WTC11 (cell line): ENCODE results near the gene TAF13. TPM values are rescaled to one million over a fixed set of nuclear protein-coding genes. Genes with fewer than 3 reads are reported as not detected.

Source experiments
- ATAC-seq: fragments of 200-7000 bp; cut with Tn5 transposase; 2 replicates; pipeline ENCODE4 v1.10.0; 2021; ENCODE audit warnings: mild to moderate bottlenecking, moderate library complexity
- CTCF ChIA-PET: fragments of 300-600 bp; sonication (Branson Sonifier 250); formaldehyde crosslinking; loops from one replicate; lab custom pipeline; 2021; ENCODE audit warnings: antibody characterized with exemption; lab: Charles Lee
- POLR2A ChIA-PET: fragments of 350-600 bp; sonication (Branson Sonifier 250); formaldehyde crosslinking; loops from one replicate; lab custom pipeline; 2021; ENCODE audit warnings: antibody characterized with exemption; lab: Charles Lee
- DNase-seq: peaks from one replicate; pipeline ENCODE4 v3.0.0; 2021; ENCODE audit warnings: low spot score
- H3K27ac Mint-ChIP-seq: 2 replicates; pipeline ENCODE4 v1.8.0; 2021; ENCODE audit warnings: mixed read lengths
- H3K27me3 Mint-ChIP-seq: 2 replicates; pipeline ENCODE4 v1.8.0; 2021; ENCODE audit warnings: low read depth, mild to moderate bottlenecking, moderate library complexity, mixed read lengths
- H3K36me3 Mint-ChIP-seq: 2 replicates; pipeline ENCODE4 v1.8.0; 2021; ENCODE audit warnings: mixed read lengths
- H3K4me1 Mint-ChIP-seq: 2 replicates; pipeline ENCODE4 v1.8.0; 2022; ENCODE audit warnings: mixed read lengths
- H3K4me3 Mint-ChIP-seq: 2 replicates; pipeline ENCODE4 v1.8.0; 2021; ENCODE audit warnings: mild to moderate bottlenecking, moderate library complexity, mixed read lengths
- H3K9me3 Mint-ChIP-seq: 2 replicates; pipeline ENCODE4 v1.8.0; 2021; ENCODE audit warnings: mixed read lengths
- CREB1 ChIP-seq: sonication (generic); formaldehyde crosslinking; IDR thresholded peaks from 2 replicates; pipeline ENCODE4 v1.8.0; 2023; ENCODE audit warnings: mild to moderate bottlenecking, missing genetic modification reagents
- ESRRA ChIP-seq: sonication (generic); formaldehyde crosslinking; IDR thresholded peaks from 2 replicates; pipeline ENCODE4 v1.8.1; 2022; ENCODE audit warnings: mild to moderate bottlenecking, missing genetic modification reagents, borderline replicate concordance
- FOXK1 ChIP-seq: sonication (generic); formaldehyde crosslinking; IDR thresholded peaks from 2 replicates; pipeline ENCODE4 v1.8.0; 2022; ENCODE audit warnings: mild to moderate bottlenecking, moderate library complexity, missing genetic modification reagents
- GABPB1 ChIP-seq: sonication (generic); formaldehyde crosslinking; IDR thresholded peaks from 2 replicates; pipeline ENCODE4 v1.8.1; 2023; ENCODE audit warnings: mild to moderate bottlenecking, missing genetic modification reagents
- JUN ChIP-seq: sonication (generic); formaldehyde crosslinking; IDR thresholded peaks from 2 replicates; pipeline ENCODE4 v1.8.0; 2023; ENCODE audit warnings: mild to moderate bottlenecking, missing genetic modification reagents
- KAT7 ChIP-seq: sonication (generic); formaldehyde crosslinking; IDR thresholded peaks from 2 replicates; pipeline ENCODE4 v1.8.1; 2023; ENCODE audit warnings: missing genetic modification reagents, mild to moderate bottlenecking, borderline replicate concordance
- NFYB ChIP-seq: sonication (generic); formaldehyde crosslinking; conservative IDR thresholded peaks from 2 replicates; pipeline ENCODE4 v1.8.0; 2022; ENCODE audit warnings: low read depth, missing genetic modification reagents
- NR3C1 ChIP-seq: sonication (generic); formaldehyde crosslinking; conservative IDR thresholded peaks from 2 replicates; pipeline ENCODE4 v1.8.1; 2023; ENCODE audit warnings: low read depth, mild to moderate bottlenecking, missing genetic modification reagents
- OVOL2 ChIP-seq: fragments of 250-450 bp; sonication (Bioruptor Pico); IDR thresholded peaks from 2 replicates; pipeline ENCODE4 v1.9.0; 2021; ENCODE audit warnings: mild to moderate bottlenecking, borderline replicate concordance
- SMAD3 ChIP-seq: sonication (generic); formaldehyde crosslinking; IDR thresholded peaks from 2 replicates; pipeline ENCODE4 v1.8.0; 2022; ENCODE audit warnings: missing genetic modification reagents, mild to moderate bottlenecking, borderline replicate concordance
- SP1 ChIP-seq: sonication (generic); formaldehyde crosslinking; conservative IDR thresholded peaks from 2 replicates; pipeline ENCODE4 v1.8.1; 2022; ENCODE audit warnings: missing genetic modification reagents
- TCF7 ChIP-seq: sonication (generic); formaldehyde crosslinking; IDR thresholded peaks from 2 replicates; pipeline ENCODE4 v1.8.0; 2022; ENCODE audit warnings: mild to moderate bottlenecking, low read depth, missing genetic modification reagents, moderate library complexity
- TP53 ChIP-seq: sonication (generic); formaldehyde crosslinking; IDR thresholded peaks from 2 replicates; pipeline ENCODE4 v1.8.1; 2023; ENCODE audit warnings: mild to moderate bottlenecking, missing genetic modification reagents
- ZNF219 ChIP-seq: sonication (generic); formaldehyde crosslinking; IDR thresholded peaks from 2 replicates; pipeline ENCODE4 v1.8.0; 2023; ENCODE audit warnings: missing genetic modification reagents, mild to moderate bottlenecking, borderline replicate concordance
- ZNF281 ChIP-seq: sonication (generic); formaldehyde crosslinking; IDR thresholded peaks from 2 replicates; pipeline ENCODE4 v1.8.0; 2023; ENCODE audit warnings: mild to moderate bottlenecking, missing genetic modification reagents
- ZNF532 ChIP-seq: fragments of 250-450 bp; sonication (Bioruptor Pico); IDR thresholded peaks from 2 replicates; pipeline ENCODE4 v1.9.0; 2021; ENCODE audit warnings: mild to moderate bottlenecking, borderline replicate concordance
- ZSCAN18 ChIP-seq: fragments of 250-450 bp; sonication (Bioruptor Pico); IDR thresholded peaks from 2 replicates; pipeline ENCODE4 v2.1.2; 2022; ENCODE audit warnings: mild to moderate bottlenecking, moderate library complexity
- total RNA-seq: library from RNA; stranded (reverse); gene quantifications from 3 replicates; pipeline ENCODE4 v1.2.3, GENCODE V29; 2021
- TF ChIP-seq, protein P1 (sequence below): fragments of 250-450 bp; sonication (Bioruptor Pico); conservative IDR thresholded peaks from 2 replicates; pipeline ENCODE4 v1.9.0; 2021; ENCODE audit warnings: mild to moderate bottlenecking
- TF ChIP-seq, protein P2 (sequence below): sonication (generic); formaldehyde crosslinking; IDR thresholded peaks from 2 replicates; pipeline ENCODE4 v1.8.1; 2022; ENCODE audit warnings: low read depth, missing genetic modification reagents, borderline replicate concordance
- TF ChIP-seq, protein P3 (sequence below): sonication (generic); formaldehyde crosslinking; IDR thresholded peaks from 2 replicates; pipeline ENCODE4 v1.8.1; 2022; ENCODE audit warnings: missing genetic modification reagents, borderline replicate concordance
- TF ChIP-seq, protein P4 (sequence below): sonication (generic); formaldehyde crosslinking; conservative IDR thresholded peaks from 2 replicates; pipeline ENCODE4 v1.8.1; 2022; ENCODE audit warnings: mild to moderate bottlenecking, missing genetic modification reagents

TAF13 gene
- total RNA-seq, 1 experiment from 2014 or later = 43.0 TPM

DNA sequence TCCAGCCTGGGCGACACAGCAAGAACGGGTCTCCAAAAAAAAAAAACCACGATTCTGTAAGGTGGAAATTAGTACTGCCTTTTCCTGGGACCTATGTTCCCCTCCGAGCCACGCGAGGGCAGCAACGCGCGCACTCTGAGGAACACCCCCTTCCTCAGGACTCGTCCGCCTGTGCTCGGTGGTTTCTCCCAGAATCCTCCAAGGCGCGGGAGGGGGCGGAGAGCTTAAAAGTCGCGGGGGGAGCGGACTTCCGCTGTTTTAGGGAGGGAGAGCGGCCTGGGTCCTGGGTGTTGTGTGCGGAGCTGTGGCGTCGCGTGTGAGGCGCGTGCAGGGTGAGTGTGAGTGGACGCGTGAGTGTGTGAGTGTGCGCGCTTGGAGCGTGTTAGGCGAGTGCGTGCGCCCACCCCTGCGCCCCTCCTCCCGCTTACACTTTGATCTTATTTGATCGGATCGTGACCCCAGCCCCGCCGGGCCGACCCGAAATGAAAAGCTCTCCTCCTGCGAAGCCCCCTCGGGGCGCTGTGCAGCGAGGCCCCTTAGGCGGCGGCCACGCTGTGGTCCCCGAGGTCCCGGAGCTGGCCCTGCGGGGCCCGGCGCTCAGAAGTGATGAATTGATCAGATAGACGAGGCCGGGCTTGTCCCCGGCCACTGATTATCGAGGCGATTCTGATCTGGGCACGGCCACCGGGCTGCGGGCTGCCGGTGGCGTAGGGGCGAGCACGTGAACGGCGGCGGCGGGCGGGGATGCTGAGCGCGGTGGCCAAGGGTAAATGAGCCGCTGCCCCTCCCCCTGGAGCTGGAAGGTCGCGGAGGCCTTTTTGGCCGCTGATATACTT is 24.4 kb upstream of the TAF13 start:
- CTCF ChIA-PET = interaction anchor here (0.5 to 2.8 kb wide), 30 partner anchors 9 to 432 kb away, joined by 3 to 58 read pairs (median 4); partner anchors contain the start of genes CLCC1, ELAPOR1, SARS1 and SORT1
- POLR2A ChIA-PET = interaction anchor here (0.5 to 2.1 kb wide), 16 partner anchors 8 to 505 kb away, joined by 3 to 19 read pairs (median 4); partner anchors contain the start of genes CELSR2, ELAPOR1, PRPF38B and SARS1
- TF ChIP-seq ZNF219 = no peak
- peak; percentile 85 for TF ChIP-seq ESRRA (CRISPR knock-in tag)
- TF ChIP-seq, protein P1, sequence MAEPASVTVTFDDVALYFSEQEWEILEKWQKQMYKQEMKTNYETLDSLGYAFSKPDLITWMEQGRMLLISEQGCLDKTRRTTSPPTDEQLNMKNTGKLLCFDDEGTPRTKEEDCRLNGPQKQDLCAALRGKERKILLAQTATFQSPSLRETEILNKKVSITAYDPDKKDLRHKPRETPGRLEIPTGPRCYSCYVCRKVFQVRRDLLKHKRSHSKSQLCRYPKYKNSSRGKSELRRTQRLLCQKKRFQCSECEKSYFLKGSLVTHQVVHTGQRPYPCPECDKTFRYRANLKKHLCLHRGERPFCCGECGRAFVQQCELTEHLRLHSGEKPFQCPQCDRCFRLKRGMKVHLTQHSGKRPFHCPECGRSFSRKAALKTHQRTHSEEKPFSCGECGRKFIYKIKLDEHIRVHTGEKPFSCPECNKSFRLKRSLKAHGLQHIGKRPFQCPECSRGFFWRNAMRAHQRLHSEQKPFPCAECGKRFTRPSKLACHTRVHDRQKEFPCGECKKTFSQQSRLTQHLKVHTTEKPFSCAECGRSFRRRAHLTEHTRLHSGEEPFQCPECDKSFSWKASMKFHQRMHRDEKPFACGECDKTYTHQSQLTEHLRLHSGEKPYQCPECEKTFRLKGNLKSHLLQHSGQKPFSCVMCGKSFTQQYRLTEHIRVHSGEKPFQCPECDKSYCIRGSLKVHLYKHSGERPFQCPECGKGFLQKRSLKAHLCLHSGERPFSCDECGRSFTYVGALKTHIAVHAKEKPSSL (CRISPR knock-in tag) = no peak
- no peak; the same call in none of the 2 replicates for TF ChIP-seq CREB1 (CRISPR knock-in tag)
- no peak for TF ChIP-seq TCF7
- TF ChIP-seq NR3C1 (CRISPR knock-in tag) = no peak
- peak; percentile 84; the same call in 1 of the 2 replicates for TF ChIP-seq SMAD3 (CRISPR knock-in tag)
- TF ChIP-seq KAT7 = peak; percentile 98
- TF ChIP-seq, protein P2, sequence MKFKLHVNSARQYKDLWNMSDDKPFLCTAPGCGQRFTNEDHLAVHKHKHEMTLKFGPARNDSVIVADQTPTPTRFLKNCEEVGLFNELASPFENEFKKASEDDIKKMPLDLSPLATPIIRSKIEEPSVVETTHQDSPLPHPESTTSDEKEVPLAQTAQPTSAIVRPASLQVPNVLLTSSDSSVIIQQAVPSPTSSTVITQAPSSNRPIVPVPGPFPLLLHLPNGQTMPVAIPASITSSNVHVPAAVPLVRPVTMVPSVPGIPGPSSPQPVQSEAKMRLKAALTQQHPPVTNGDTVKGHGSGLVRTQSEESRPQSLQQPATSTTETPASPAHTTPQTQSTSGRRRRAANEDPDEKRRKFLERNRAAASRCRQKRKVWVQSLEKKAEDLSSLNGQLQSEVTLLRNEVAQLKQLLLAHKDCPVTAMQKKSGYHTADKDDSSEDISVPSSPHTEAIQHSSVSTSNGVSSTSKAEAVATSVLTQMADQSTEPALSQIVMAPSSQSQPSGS (CRISPR knock-in tag) = no peak
- TF ChIP-seq JUN (CRISPR knock-in tag) = peak; percentile 87; the same call in 1 of the 2 replicates
- TF ChIP-seq FOXK1 (CRISPR knock-in tag) = peak; percentile 89
- peak; percentile 84 for TF ChIP-seq GABPB1 (CRISPR knock-in tag)
- TF ChIP-seq, protein P3, sequence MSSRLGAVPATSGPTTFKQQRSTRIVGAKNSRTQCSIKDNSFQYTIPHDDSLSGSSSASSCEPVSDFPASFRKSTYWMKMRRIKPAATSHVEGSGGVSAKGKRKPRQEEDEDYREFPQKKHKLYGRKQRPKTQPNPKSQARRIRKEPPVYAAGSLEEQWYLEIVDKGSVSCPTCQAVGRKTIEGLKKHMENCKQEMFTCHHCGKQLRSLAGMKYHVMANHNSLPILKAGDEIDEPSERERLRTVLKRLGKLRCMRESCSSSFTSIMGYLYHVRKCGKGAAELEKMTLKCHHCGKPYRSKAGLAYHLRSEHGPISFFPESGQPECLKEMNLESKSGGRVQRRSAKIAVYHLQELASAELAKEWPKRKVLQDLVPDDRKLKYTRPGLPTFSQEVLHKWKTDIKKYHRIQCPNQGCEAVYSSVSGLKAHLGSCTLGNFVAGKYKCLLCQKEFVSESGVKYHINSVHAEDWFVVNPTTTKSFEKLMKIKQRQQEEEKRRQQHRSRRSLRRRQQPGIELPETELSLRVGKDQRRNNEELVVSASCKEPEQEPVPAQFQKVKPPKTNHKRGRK (CRISPR knock-in tag) = no peak
- TF ChIP-seq SP1 (CRISPR knock-in tag) = peak; percentile 84
- peak; percentile 92 for TF ChIP-seq ZNF281
- TF ChIP-seq NFYB (CRISPR knock-in tag) = no peak
- TF ChIP-seq ZSCAN18 (CRISPR knock-in tag) = no peak
- TF ChIP-seq ZNF532 (CRISPR knock-in tag) = 0 out of 2 replicates have a peak, but pooled peaks have one; percentile 45
- 0 out of 2 replicates have a peak, but pooled peaks have one; percentile 12 for TF ChIP-seq OVOL2 (CRISPR knock-in tag)
- no peak for TF ChIP-seq TP53 (CRISPR knock-in tag)
- TF ChIP-seq, protein P4, sequence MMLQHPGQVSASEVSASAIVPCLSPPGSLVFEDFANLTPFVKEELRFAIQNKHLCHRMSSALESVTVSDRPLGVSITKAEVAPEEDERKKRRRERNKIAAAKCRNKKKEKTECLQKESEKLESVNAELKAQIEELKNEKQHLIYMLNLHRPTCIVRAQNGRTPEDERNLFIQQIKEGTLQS (CRISPR knock-in tag) = no peak

More for the DNA sequence above, 24.4 kb upstream of the TAF13 start:
- Mint-ChIP-seq H3K4me1 (0 out of 2 replicates have a peak, but pooled peaks cover 3% of the 10 kb centered on the region), H3K27me3 (peaks cover under 1% of the 10 kb centered on the region), H3K9me3 (no peaks in the 10 kb centered on the region), H3K27ac (peak overlapping the region; percentile 98), H3K4me3 (peak overlapping the region; percentile 98), H3K36me3 (peaks cover 6% of the 10 kb centered on the region; the same call in 1 of the 2 replicates)
- DNase-seq (peak; percentile 96), ATAC-seq (peak; percentile 95)
